CD4-positive, alpha-beta memory T cell (primary cell): ENCODE results near the gene RNF217. TPM values are rescaled to one million over a fixed set of nuclear protein-coding genes. Genes with fewer than 3 reads are reported as not detected.
"Not testable (repeated sequence)": the region's sequence is repeated elsewhere in the genome, so short reads cannot be mapped to it uniquely, and the experiment has no call there.

Source experiments
- CTCF ChIA-PET: fragments of 350-600 bp; sonication (Branson Sonifier 250); formaldehyde crosslinking; loops from one replicate; lab custom pipeline; 2021; ENCODE audit warnings: inconsistent platforms; ENCODE audit not compliant: partially characterized antibody; lab: Charles Lee
- POLR2A ChIA-PET: fragments of 350-600 bp; sonication (Branson Sonifier 250); formaldehyde crosslinking; loops from one replicate; lab custom pipeline; 2021; ENCODE audit not compliant: partially characterized antibody; lab: Charles Lee
- DNase-seq, 5 donors: peaks; one replicate each; pipeline versions ENCODE4 v3.0.0 to v3.0.0-alpha.2; 2020 to 2022; ENCODE audit warnings: mixed read lengths in 1 of 5
- H3K27ac ChIP-seq: one replicate; pipeline ENCODE4 v1.7.0; 2013; ENCODE audit warnings: low read depth, low read length
- H3K27me3 ChIP-seq: 2 replicates; pipeline ENCODE4 v1.7.0; 2013; ENCODE audit warnings: mild to moderate bottlenecking, low read length, moderate library complexity; ENCODE audit not compliant: insufficient read depth
- H3K36me3 ChIP-seq: 2 replicates; pipeline ENCODE4 v1.7.0; 2013; ENCODE audit warnings: mild to moderate bottlenecking, low read length, moderate library complexity; ENCODE audit not compliant: insufficient read depth
- H3K4me1 ChIP-seq: 2 replicates; pipeline ENCODE4 v1.7.0; 2013; ENCODE audit warnings: mild to moderate bottlenecking, low read length, moderate library complexity; ENCODE audit not compliant: insufficient read depth
- H3K4me3 ChIP-seq, 2 donors: one replicate each; pipeline ENCODE4 v1.7.0; 2013; ENCODE audit warnings: low read length in 2 of 2, mild to moderate bottlenecking in 1 of 2
- H3K9me3 ChIP-seq, 2 donors: one replicate each; pipeline ENCODE4 v1.7.0; 2013; ENCODE audit warnings: low read length in 2 of 2, control low read depth in 1 of 2; ENCODE audit not compliant: control insufficient read depth in 1 of 2
- H3K27ac Mint-ChIP-seq, 7 donors: one replicate each; pipeline ENCODE4 v1.8.0; 2020 to 2021; ENCODE audit warnings: mixed read lengths in 7 of 7, mild to moderate bottlenecking in 6 of 7, inconsistent platforms in 3 of 7, moderate library complexity in 3 of 7
- H3K27me3 Mint-ChIP-seq, 2 donors: one replicate each; pipeline ENCODE4 v1.8.0; 2020 to 2021; ENCODE audit warnings: mixed read lengths in 2 of 2
- H3K36me3 Mint-ChIP-seq, 2 donors: one replicate each; pipeline ENCODE4 v1.8.0; 2020 to 2021; ENCODE audit warnings: mixed read lengths in 2 of 2, inconsistent platforms in 1 of 2, mild to moderate bottlenecking in 1 of 2
- H3K4me1 Mint-ChIP-seq, 4 donors: one replicate each; pipeline ENCODE4 v1.8.0; 2020 to 2021; ENCODE audit warnings: mixed read lengths in 4 of 4, mild to moderate bottlenecking in 1 of 4
- H3K4me3 Mint-ChIP-seq, 8 donors: one replicate each; pipeline ENCODE4 v1.8.0; 2020 to 2021; ENCODE audit warnings: mixed read lengths in 8 of 8, mild to moderate bottlenecking in 7 of 8, moderate library complexity in 6 of 8, inconsistent platforms in 3 of 8
- H3K9me3 Mint-ChIP-seq, 8 donors: one replicate each; pipeline ENCODE4 v1.8.0; 2020 to 2021; ENCODE audit warnings: mixed read lengths in 8 of 8, mild to moderate bottlenecking in 5 of 8, inconsistent platforms in 3 of 8, moderate library complexity in 1 of 8
- intact Hi-C: fragments of 100-400 bp; cut with micrococcal nuclease; formaldehyde crosslinking; loops from one replicate; pipeline ENCODE4 v1.15.1; 2023
- polyA plus RNA-seq, 2 donors: library from polyadenylated mRNA; unstranded; fragments of 300-500 nt; fragmentation: Illumina TruSeq; gene quantifications; one replicate each; pipeline ENCODE4 v1.2.3, GENCODE V29; 2021
- total RNA-seq, 2 experiments: library from RNA; stranded (reverse); gene quantifications; one replicate each; pipeline ENCODE4 v1.2.3, GENCODE V29; 2021

RNF217 gene
- total and polyA plus RNA-seq, 4 experiments from 2014 or later: 0.03 to 0.86 (median 0.12) TPM

DNA sequence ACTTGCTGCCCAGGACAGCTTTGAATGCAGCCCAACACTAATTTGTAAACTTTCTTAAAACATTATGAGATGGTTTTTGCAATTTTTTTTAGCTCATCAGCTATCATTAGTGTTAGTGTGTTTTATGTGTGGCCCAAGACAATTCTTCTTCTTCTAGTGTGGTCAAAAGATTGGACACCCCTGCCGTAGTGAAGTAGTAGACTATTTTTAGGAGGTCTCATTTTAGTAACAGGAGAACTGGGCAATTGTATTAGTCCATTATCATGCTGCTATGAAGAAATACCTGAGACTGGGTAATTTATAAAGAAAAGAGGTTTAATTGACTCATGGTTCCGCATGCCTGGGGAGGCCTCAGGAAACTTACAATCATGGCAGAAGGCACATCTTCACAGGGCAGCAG lies 112.8 kb downstream of the RNF217 start:
- POLR2A ChIA-PET, DNase-seq, H3K36me3 ChIP-seq, H3K27ac ChIP-seq, H3K4me3 ChIP-seq, H3K27ac Mint-ChIP-seq, H3K4me1 Mint-ChIP-seq, H3K4me1 ChIP-seq, H3K36me3 Mint-ChIP-seq, H3K4me3 Mint-ChIP-seq, H3K27me3 ChIP-seq, H3K9me3 Mint-ChIP-seq, H3K9me3 ChIP-seq, H3K27me3 Mint-ChIP-seq, intact Hi-C loops: not testable (repeated sequence)
- CTCF ChIA-PET: interaction anchor here (1.8 kb wide), 1 partner anchor 78 kb away, joined by 4 read pairs; the partner anchor contains the start of gene TPD52L1

DNA sequence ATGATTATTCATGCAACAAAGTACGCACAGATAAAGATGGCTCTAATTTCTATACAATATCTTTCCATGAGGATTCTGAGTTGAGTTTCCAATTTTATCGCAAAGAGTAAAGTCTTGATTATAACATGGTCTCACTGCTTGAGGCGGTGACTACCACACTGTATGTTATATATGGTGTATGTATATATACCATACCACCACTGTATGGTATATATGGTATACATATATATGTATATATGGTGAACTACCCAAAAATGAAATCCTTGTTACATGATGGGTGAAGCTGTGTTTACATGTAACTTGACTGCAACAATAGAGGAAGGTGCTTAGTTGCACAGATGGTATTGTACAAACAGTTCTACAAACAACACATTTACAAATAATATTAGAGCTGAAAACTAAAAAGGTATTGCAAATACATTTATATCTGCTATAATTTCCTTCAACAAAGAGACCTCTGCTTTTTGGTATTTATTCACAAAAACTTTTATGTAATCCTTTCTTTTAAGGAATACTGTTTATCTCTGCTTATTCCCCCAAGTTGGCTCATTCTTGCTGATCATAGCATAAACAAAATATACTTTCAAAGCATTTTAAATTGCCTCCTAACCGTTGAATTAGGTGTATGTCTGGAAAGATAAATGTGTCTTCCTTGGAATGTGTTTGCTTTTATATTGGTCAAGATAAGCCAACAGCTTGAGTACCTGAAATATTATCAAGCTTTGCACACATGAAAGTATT lies 113.7 kb downstream of the RNF217 start:
- H3K27ac Mint-ChIP-seq: no peak overlapping the region
- intact Hi-C loops: no loop called here
- ChIA-PET CTCF (no interaction called here), POLR2A (interaction anchor here (1.6 kb wide), 1 partner anchor 9 kb away, joined by 3 read pairs; no protein-coding TSS in a partner anchor)
- H3K27ac ChIP-seq: no peak overlapping the region
- peaks cover 0 to 2% (median 0%) of the 10 kb centered on the region in 8 donors for H3K9me3 Mint-ChIP-seq
- H3K36me3 Mint-ChIP-seq: no peaks in the 10 kb centered on the region
- H3K9me3 ChIP-seq: no peaks in the 10 kb centered on the region
- H3K4me3 ChIP-seq: no peak overlapping the region
- H3K27me3 ChIP-seq: no peaks in the 10 kb centered on the region
- no peak overlapping the region for H3K4me3 Mint-ChIP-seq
- no peaks in the 10 kb centered on the region for H3K36me3 ChIP-seq
- H3K27me3 Mint-ChIP-seq: peaks cover 0 to 3% of the 10 kb centered on the region in 2 donors
- H3K4me1 Mint-ChIP-seq: no peaks in the 10 kb centered on the region
- no peak for DNase-seq
- no peaks in the 10 kb centered on the region for H3K4me1 ChIP-seq

DNA sequence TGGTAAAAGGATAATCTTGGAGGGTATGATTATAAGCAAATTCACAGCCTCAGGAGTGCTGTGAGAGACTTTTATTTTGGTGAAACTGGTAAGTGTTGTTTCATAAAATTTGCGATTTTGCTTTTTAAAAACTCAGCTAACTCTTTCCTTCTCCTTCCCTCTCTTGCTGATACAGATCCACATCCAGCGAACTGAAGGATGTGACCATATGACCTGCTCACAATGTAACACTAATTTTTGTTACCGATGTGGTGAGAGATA lies 114.2 kb downstream of the RNF217 start:
- Histone ChIP-seq H3K9me3 (no peaks in the 10 kb centered on the region), H3K27me3 (no peaks in the 10 kb centered on the region), H3K27ac (no peak overlapping the region), H3K36me3 (no peaks in the 10 kb centered on the region), H3K4me3 (no peak overlapping the region), H3K4me1 (no peaks in the 10 kb centered on the region)
- POLR2A ChIA-PET: interaction anchor here (1.6 kb wide), 1 partner anchor 9 kb away, joined by 3 read pairs; no protein-coding TSS in a partner anchor
- H3K4me1 Mint-ChIP-seq: no peaks in the 10 kb centered on the region
- CTCF ChIA-PET: no interaction called here
- H3K27ac Mint-ChIP-seq: no peak overlapping the region
- intact Hi-C loops: no loop called here
- H3K36me3 Mint-ChIP-seq: no peaks in the 10 kb centered on the region
- H3K9me3 Mint-ChIP-seq: peaks cover 0 to 2% (median 0%) of the 10 kb centered on the region in 8 donors
- no peak overlapping the region for H3K4me3 Mint-ChIP-seq
- peaks cover 0 to 3% of the 10 kb centered on the region in 2 donors for H3K27me3 Mint-ChIP-seq
- no peak for DNase-seq

DNA sequence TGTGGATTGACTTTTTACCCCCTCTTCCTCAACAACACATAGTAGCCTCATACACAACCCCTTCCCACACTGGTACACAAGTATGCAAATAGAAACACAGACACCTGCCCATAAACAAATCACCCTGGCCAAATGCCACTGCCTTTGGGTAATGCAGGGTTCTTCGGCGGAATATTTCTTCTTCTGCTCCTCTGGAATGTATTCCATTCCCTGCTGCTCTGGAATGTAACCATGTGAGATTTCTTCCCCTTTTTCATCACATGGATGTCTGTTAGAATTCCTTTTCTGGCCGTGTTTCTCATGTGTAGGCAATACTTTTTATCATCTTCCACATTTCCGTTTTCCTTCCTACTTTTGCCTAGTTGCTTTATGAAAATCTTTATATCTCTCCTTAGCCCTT lies 115.2 kb downstream of the RNF217 start:
- Histone ChIP-seq H3K4me1 (no peaks in the 10 kb centered on the region), H3K9me3 (no peaks in the 10 kb centered on the region), H3K36me3 (no peaks in the 10 kb centered on the region), H3K4me3 (no peak overlapping the region), H3K27me3 (no peaks in the 10 kb centered on the region), H3K27ac (no peak overlapping the region)
- intact Hi-C loops: no loop called here
- Mint-ChIP-seq H3K9me3 (peaks cover 0 to 2% (median 0%) of the 10 kb centered on the region in 8 donors), H3K27ac (no peak overlapping the region), H3K36me3 (no peaks in the 10 kb centered on the region), H3K4me3 (no peak overlapping the region), H3K4me1 (no peaks in the 10 kb centered on the region), H3K27me3 (peaks cover 0 to 3% of the 10 kb centered on the region in 2 donors)
- DNase-seq: no peak
- ChIA-PET POLR2A (no interaction called here), CTCF (no interaction called here)

DNA sequence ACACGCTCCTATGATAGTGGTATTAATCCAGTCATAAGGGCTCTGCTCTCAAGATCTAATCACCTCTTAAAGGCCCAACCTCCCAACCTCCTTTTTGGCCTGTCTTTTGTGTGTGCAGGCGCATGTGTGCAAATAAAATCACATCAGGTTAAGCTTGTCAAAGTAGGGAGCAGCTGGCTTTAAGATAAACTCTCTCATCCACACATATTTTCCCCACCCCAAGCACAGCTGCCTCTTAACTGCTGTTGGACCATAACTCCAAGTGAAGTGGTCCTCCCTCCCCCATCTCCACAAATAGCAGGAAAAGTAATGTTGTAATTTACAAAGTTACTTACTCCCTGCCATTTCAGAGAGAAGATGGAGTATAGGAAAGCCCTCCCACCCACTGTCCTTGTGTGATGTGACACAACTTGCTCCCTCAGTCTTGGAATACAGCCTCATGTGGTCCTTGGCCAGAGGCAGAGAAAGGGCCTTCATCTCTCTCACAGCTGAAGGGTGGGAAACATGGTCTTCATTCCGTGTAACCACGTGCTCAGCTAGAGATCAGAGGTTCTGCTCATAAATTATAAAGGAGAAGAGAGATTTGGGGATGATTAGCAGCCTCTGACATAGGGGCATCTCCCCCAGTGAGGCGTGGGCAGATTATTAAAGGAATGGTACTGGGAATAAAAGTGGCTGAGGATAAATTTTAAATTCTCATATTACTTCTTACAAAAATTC lies 116.5 kb downstream of the RNF217 start:
- peaks cover 0 to 3% of the 10 kb centered on the region in 2 donors for H3K27me3 Mint-ChIP-seq
- CTCF ChIA-PET: no interaction called here
- no peaks in the 10 kb centered on the region for H3K36me3 Mint-ChIP-seq
- no peak for DNase-seq
- no peaks in the 10 kb centered on the region for H3K9me3 ChIP-seq
- intact Hi-C loops: no loop called here
- H3K4me3 Mint-ChIP-seq: no peak overlapping the region
- H3K36me3 ChIP-seq: no peaks in the 10 kb centered on the region
- no peak overlapping the region for H3K27ac Mint-ChIP-seq
- H3K27ac ChIP-seq: no peak overlapping the region
- H3K4me1 Mint-ChIP-seq: no peaks in the 10 kb centered on the region
- H3K9me3 Mint-ChIP-seq: peaks cover 0 to 2% (median 0%) of the 10 kb centered on the region in 8 donors
- POLR2A ChIA-PET: no interaction called here
- no peaks in the 10 kb centered on the region for H3K27me3 ChIP-seq
- no peaks in the 10 kb centered on the region for H3K4me1 ChIP-seq
- H3K4me3 ChIP-seq: no peak overlapping the region

DNA sequence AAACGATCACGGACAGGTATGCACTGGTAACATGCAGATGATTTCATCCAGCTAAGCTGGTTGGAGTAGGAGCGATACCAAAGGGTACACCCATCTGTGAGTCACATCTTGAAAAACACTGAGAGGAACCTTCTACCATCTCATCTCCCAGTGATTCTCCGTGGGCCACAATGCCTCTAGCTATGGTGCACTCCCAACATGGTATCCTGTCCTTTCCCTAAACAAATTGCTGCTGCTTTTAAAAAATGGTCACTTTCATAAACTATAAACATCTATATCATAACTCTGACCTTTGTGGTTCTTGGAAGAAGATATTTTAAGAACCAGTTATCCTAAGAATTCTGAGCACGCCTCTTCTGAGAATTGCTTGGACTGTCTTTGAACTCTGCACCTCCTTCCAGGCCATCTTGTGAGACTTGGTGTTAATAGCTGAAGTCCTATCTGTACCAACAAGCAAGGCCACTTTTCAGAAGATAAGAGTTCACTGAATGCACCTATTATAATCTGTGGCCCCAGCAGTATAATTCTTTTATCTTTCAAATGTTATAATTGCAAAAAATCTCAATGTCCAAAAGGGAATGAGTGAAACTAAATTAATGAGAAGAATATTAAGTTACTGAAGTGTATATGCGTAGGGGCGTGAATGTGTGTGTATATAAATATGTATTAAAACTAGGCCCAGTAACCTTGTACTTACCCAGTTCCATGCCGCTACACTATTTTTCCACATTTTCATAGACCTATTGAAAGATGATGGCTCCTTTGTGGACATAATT lies 120.9 kb downstream of the RNF217 start:
- Mint-ChIP-seq H3K36me3 (no peaks in the 10 kb centered on the region), H3K9me3 (no peaks in the 10 kb centered on the region), H3K27ac (no peak overlapping the region), H3K4me1 (no peaks in the 10 kb centered on the region), H3K27me3 (no peaks in the 10 kb centered on the region), H3K4me3 (no peak overlapping the region)
- no peak for DNase-seq
- no peaks in the 10 kb centered on the region for H3K4me1 ChIP-seq
- intact Hi-C loops: no loop called here
- ChIA-PET POLR2A (no interaction called here), CTCF (no interaction called here)
- no peaks in the 10 kb centered on the region for H3K27me3 ChIP-seq
- no peak overlapping the region for H3K4me3 ChIP-seq
- no peaks in the 10 kb centered on the region for H3K9me3 ChIP-seq
- H3K27ac ChIP-seq: no peak overlapping the region
- H3K36me3 ChIP-seq: no peaks in the 10 kb centered on the region

DNA sequence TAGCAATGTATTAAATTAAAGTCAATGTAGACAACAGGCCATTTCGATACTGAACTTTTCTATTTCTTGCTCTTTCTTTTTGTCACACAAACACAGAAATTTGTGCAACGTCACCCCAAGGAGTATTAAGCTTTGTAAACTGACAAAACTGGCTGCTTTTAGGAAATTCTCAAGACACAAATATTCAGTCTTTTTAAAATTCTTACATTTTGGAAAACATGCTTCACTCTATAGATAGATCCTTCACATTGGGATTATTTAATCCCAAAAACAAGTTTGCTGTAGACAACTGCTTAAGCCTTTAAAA lies 121.4 kb downstream of the RNF217 start:
- CTCF ChIA-PET: no interaction called here
- Histone ChIP-seq H3K27me3 (no peaks in the 10 kb centered on the region), H3K4me1 (no peaks in the 10 kb centered on the region), H3K4me3 (no peak overlapping the region), H3K36me3 (no peaks in the 10 kb centered on the region), H3K9me3 (no peaks in the 10 kb centered on the region), H3K27ac (no peak overlapping the region)
- H3K9me3 Mint-ChIP-seq: no peaks in the 10 kb centered on the region
- H3K36me3 Mint-ChIP-seq: no peaks in the 10 kb centered on the region
- no peak for DNase-seq
- H3K4me1 Mint-ChIP-seq: no peaks in the 10 kb centered on the region
- POLR2A ChIA-PET: no interaction called here
- H3K4me3 Mint-ChIP-seq: no peak overlapping the region
- no peaks in the 10 kb centered on the region for H3K27me3 Mint-ChIP-seq
- no peak overlapping the region for H3K27ac Mint-ChIP-seq
- intact Hi-C loops: no loop called here
